Left forelimb (tissue), 1 donor: ENCODE measurements around the gene OR1E1.
"Not testable (repeated sequence)": the region's sequence is repeated elsewhere in the genome, so short reads cannot be mapped to it uniquely, and the experiment has no call there.

Source experiments
- DNase-seq: peaks from one replicate; pipeline ENCODE4 v3.0.0-alpha.2; 2018; ENCODE audit warnings: low spot score

The OR1E1 gene, protein sequence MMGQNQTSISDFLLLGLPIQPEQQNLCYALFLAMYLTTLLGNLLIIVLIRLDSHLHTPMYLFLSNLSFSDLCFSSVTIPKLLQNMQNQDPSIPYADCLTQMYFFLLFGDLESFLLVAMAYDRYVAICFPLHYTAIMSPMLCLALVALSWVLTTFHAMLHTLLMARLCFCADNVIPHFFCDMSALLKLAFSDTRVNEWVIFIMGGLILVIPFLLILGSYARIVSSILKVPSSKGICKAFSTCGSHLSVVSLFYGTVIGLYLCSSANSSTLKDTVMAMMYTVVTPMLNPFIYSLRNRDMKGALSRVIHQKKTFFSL

DNA sequence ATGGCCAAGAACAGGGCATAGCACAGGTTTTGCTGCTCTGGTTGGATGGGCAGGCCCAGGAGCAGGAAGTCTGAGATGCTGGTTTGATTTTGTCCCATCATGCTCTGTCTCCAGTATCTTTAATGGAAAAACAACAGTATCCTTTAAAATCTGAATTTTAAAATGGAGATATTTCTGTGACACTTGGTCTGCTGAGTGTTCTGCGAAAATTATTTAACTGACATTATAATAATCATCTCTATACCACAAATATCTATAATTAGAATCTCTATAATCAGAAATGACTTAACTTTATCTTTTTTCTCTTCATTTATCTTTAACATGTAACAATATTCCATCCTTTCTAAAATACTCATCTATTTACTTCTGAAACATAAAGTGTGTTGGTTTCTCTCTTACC is at the start of gene OR1E1:
TSS of gene OR1E1 (minus strand) at position 101 of the 400 bp plus-strand sequence. CDS start at position 101, 0 bp downstream.
- DNase-seq: no peak

DNA sequence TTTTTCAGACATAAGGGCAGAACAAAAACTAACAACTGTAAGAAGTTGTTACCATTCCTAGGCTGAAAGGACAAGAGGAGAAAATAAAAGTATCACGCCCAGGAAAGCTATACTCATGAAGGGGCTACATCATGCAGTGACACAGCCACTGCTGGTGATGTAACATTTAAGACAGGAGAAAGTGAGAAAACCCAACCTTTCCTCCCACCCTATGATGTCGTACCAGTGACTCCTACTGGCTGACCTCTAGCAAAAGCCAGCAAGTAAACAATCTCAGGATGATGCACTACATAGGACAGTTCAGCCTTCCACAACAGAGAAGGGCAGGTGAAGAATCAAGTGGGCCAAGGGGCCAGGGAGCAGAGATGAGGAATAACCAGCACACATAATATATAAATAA is 49.4 kb upstream of the OR1E1 start:
- no peak for DNase-seq

DNA sequence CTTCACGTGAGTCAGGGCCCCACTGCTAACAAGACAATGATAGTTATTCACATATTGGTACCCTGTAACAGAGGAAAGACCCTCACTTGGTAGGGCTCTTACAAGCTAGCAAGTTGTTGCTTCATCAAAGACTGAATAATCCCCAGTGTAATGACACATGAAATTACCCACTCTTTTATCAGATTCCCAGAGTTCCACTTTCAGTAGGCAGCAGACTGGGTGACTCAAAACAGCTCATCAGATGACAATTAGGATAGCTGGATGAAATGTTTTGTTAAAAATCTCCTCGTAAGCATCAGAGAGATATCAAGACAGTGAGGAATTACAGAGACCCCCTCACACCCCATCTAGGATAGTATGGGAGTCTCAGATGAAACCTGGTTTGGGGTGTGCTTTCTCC is 42.2 kb upstream of the OR1E1 start:
- no peak for DNase-seq

DNA sequence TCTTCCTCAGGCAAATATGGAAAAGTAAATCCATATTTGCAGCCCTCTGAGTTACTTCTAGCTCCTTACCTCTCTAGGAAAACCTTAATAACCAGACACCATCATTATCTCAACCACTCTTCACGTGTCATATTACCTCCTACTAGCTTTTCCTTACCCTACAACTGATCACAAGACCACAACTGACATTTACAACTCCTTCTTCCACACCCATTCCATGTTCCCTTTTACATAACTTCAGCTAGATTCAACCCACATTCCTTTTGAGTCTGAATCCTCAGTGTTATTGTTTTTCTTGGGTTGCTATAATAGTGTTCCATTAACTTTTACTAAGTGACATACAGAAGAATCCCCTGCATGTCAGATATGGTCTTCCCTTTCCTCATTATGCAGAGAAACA is 40.2 kb upstream of the OR1E1 start:
- DNase-seq: no peak

DNA sequence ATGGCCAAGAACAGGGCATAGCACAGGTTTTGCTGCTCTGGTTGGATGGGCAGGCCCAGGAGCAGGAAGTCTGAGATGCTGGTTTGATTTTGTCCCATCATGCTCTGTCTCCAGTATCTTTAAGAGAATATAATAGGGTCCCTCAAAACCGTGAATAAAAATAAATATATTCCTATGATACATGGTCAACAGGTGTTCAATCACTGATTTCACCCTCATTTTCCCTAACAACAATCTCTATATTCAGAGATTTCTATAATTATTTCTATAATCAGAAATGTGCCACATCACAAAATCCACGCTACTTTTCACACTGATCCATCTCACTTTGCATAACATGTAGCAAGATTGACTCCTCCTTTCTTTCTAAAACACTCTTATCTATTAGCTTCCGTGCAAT is 35.5 kb upstream of the OR1E1 start, which contains the start of gene OR1E2:
TSS of gene OR1E2 (minus strand) at position 101 of the 400 bp plus-strand sequence. CDS start at position 101, 0 bp downstream.
- DNase-seq: no peak

DNA sequence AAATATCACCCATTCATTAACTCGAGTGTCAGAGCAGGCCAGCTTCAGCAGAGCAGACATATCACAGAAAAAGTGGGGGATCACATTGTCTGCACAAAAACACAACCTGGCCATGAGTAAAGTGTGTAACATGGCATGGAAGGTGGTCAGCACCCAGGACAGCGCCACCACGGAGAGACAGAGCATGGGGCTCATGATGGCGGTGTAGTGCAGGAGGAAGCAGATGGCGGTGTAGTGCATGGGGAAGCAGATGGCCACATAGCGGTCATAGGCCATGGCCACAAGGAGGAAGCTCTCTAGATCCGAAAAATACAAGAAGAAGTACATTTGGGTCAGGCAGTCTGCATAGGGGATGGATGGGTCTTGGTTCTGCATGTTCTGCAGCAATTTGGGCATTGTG is 35.0 kb upstream of the OR1E1 start:
- not testable (repeated sequence) for DNase-seq

DNA sequence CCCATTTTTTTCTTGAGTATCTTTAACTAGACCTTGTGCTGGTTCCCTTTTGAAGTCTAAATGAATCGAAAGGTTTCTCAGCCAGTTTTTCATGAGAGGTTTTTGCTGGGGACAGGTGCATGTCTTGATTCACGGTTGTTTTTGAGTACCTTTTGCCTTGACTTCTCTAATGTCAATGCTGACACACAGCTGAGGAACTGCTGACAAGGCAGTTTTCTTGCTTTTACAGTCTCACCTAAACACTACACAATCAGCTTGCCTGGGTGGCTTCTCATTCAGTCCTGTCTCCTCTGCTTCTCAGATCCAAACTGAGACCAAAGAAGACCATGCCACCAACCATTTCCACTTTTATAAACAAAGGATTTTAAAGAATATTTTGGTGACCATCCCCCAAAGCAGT is 20.0 kb upstream of the OR1E1 start:
- DNase-seq: no peak

DNA sequence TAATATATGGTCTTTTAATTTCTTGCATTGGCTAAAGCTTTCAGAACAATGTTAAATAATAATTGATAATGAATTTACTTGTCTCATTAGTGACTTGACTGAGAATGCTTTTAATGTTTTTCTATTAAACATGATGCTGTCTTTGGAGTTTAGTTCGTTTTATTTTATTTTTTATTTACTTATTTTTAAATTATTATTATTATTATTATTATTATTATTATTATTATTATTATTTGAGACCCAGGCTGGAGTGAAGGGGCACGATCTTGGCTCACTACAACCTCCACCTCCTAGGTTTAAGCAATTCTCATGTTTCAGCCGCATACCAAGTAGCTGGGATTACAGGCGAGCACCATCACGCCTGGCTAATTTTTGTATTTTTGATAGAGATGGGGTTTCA is 17.4 kb upstream of the OR1E1 start:
- DNase-seq: no peak

DNA sequence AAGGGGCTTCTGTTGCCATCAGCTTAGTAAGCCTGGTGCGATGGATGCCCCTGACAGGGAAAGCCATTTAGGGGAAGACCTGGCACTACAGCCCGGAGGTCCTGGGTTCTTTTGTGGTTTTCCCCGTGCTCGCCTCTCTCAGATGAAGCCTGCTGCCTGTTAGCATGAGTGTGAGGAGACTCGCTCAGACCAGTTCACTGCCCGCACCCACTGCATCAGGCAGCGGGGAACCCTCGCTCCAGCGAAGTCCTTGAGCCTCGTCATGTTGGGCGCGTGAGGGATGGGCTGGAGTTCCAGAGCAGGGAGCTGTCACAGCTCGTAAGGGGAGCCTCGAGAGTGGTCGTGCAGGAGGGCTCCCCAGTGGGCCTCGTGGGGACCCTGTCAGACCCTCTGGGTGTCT is 14.0 kb upstream of the OR1E1 start:
- not testable (repeated sequence) for DNase-seq

DNA sequence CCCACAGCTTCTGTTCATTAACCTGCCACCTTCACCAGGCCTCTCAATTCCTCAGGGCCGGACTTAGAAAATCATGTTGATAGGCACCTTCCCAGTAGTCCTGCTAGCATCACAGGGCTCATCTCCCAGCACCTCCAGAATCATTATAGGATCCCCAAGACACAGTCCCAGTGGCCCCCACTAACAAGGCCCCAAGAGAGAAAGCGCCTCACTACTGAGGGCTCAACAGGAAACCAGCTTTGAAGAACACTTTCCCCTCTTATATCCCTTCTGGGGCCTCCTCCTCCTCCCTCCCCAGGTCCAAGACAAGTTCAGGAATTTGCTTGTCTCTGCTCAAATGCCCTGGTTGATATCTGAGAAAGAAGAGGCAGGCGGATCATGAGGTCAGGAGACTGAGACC is 12.9 kb upstream of the OR1E1 start, which contains the start of gene OR3A3:
TSS of gene OR3A3 (plus strand) at position 301 of the 400 bp plus-strand sequence.
- no peak for DNase-seq

DNA sequence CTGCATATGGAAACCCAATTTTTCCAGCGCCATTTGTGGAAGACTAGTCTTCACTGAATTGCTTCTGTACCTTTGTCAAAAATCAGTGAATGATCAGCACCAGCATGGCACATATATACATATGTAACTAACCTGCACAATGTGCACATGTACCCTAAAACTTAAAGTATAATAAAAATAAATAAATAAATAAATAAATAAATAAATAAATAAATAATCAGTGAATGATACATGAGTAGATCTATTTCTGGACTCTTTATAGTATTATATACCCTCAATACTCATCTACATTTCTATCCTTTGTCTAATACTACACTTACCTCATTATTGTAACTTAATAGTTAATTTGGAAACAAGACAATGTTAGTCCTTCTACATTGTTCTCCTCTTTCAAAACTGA is 5.6 kb upstream of the OR1E1 start:
- DNase-seq: not testable (repeated sequence)

DNA sequence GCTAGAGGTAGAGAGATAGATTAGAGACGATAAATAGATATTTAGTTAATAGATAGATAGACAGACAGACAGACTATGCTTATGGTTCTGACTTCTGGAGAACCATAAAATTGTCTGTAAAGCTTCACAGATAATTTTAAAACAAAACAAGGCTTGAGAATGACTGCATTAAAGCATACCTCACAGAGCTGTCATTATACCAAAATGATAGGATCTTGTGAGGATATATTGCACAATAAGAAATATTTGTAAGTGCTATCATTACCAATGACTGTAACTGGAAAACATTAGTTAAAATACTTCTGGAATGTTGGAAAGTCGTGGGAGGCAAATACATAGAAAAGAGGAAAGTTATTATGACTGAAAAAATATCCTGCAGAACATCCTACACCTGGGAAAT is 3.6 kb upstream of the OR1E1 start:
- no peak for DNase-seq

DNA sequence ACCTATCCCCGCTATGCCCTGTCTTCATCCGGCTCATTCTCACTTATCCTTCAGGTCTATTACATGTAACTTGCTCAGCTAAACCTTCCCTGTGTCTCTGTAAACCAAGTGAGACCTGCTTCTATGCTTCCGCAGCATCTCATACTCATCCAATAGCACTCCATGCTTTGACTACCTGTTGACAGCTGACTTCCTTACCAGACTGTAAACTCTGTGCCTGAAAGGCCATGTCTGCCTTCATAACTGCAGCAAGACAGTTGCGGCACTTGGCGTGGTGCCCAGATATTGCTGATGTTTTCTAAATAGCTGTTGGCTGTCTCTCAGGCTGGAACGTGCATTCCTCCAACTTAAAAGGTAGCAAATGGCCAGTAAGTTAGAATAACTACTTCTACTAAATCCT is 1.8 kb upstream of the OR1E1 start:
- no peak for DNase-seq

DNA sequence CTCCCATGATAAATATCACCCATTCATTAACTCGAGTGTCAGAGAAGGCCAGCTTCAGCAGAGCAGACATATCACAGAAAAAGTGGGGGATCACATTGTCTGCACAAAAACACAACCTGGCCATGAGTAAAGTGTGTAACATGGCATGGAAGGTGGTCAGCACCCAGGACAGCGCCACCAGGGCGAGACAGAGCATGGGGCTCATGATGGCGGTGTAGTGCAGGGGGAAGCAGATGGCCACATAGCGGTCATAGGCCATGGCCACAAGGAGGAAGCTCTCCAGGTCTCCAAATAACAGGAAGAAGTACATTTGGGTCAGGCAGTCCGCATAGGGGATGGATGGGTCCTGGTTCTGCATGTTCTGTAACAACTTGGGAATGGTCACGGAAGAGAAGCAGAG is 409 bp downstream of the OR1E1 start:
- DNase-seq: not testable (repeated sequence)

DNA sequence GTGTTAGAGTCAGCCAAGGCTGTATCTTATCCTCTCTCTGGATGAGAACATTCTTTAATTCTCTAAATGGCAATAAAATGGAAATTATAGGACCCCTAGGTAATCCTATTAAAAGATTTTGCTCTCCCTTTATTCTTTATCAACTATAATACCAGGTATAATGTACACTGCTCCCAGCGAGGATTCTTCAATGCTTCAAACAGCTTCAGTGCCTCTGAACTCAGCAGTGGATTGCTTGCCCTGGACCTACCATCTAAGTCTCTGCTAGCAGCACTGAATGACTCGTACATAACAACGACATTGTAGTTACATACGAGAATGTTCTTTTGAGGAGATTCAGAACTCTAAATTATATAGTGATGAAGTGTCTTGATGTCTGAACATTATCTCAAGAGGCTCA is 8.4 kb downstream of the OR1E1 start:
- DNase-seq: no peak

DNA sequence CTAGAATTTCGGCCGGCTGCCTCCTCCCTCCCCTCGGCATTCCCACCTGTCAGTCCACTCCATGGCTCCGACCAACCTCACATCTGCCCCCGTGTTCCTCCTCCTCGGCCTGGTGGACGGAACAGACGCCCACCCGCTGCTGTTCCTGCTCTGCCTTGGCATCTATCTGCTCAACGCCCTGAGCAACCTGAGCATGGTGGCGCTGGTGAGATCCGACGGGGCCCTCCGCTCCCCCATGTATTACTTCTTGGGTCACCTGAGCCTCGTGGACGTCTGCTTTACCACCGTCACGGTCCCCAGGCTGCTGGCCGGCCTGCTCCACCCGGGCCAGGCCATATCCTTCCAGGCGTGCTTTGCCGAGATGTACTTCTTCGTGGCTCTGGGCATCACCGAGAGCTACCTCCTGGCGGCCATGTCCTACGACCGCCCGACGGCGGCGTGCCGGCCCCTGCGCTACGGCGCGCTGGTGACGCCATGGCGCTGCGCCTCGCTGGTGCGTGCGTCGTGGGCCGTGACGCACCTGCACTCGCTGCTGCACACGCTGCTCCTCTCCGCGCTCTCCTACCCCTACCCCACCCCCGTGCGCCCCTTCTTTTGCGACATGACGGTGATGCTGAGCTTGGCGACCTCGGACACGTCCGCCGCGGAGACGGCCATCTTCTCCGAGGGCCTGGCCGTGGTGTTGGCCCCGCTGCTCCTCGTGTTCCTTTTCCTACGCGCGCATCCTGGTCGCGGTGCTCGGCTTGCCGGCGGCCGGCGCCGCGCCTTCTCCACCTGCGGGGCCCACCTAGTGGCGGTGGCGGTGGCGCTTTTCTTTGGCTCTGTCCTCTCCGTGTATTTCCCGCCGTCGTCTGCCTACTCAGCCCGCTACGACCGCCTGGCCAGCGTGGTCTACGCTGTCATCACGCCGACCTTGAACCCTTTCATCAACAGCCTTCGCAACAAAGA is 12.1 kb downstream of the OR1E1 start, which contains the start of gene OR3A2:
TSS of gene OR3A2 (minus strand) at position 440 of the 948 bp plus-strand sequence.
- no peak for DNase-seq

DNA sequence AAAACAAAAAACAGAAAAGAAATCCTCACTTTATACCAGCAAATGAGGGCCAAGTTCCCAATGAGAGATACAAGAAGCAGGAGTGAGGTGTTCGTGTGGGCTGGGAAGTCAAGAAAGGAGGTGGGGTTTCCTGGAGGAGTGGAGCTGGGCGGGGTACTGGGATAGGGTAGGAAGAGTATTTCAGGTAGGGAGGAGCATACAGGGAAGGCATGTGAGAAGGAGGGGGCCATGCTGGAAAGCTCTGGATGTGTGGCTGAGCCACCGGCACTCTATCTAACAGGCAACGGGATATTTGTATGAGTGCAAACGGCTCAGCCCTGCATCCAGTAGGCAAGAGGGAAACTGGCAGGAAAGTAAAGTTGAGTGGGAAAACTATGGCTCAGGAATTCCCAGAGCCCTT is 16.3 kb downstream of the OR1E1 start:
- DNase-seq: no peak

DNA sequence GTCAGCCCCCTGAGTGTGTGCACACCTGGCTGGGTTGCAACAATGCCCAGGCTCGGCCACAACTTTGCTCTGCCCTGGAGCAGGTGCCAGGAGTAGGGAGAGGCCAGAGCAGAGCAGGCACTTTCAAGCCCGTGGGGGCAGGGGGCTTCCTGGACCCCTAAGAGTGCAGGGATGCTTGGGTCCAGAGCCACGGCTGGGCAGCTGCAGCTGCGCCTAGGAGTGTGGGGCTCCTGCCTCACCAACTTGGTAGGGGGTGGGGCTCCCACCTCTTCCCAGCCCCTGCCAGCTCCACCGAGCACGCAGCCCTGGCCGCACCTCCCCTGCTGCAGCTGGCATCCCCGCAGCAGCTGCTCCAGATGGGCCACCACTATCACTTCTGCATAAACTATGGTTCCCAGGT is 19.9 kb downstream of the OR1E1 start:
- DNase-seq: no peak

DNA sequence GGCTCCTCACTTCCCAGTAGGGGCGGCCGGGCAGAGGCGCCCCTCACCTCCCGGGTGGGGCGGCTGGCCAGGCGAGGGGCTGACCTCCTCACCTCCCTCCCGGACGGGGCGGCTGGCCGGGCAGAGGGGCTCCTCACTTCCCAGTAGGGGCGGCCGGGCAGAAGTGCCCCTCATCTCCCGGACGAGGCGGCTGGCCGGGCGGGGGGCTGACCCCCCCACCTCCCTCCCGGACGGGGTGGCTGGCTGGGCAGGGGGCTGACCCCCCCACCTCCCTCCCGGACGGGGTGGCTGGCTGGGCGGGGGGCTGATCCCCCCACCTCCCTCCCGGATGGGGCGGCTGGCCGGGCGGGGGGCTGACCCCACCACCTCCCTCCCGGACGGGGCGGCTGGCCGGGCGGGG is 27.0 kb downstream of the OR1E1 start:
- DNase-seq: not testable (repeated sequence)
